ENCODE data around the gene HNF1A. TPM values are rescaled to one million over a fixed set of nuclear protein-coding genes. Genes with fewer than 3 reads are reported as not detected.
A peak's percentile ranks its signal among the peaks of the same experiment; 100 is the strongest.

The HNF1A gene
- total and polyA plus RNA-seq, 2 of the 4 experiments (the other 2 are of a cell fraction): under 0.01 TPM; not detected in 1

DNA sequence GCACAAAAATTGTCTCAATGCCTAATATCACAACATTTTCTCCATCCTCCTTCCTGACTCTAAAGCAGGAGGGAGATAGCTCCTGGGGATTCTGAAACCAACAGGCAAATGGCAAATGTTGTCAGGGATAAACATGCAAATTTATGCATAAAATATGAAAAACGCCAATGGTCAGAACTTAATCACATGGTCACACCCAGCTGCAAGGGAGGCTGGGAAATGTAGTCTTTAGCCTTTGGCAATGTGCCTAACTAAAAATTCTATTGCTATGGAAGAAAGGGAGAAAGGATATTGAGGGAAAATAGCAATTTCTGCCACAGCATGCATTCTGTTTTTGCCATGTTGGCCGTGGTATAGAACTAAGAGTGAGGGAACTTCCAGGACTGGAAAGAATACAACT is 72.4 kb downstream of the HNF1A start:
- TF ChIP-seq, protein P1, sequence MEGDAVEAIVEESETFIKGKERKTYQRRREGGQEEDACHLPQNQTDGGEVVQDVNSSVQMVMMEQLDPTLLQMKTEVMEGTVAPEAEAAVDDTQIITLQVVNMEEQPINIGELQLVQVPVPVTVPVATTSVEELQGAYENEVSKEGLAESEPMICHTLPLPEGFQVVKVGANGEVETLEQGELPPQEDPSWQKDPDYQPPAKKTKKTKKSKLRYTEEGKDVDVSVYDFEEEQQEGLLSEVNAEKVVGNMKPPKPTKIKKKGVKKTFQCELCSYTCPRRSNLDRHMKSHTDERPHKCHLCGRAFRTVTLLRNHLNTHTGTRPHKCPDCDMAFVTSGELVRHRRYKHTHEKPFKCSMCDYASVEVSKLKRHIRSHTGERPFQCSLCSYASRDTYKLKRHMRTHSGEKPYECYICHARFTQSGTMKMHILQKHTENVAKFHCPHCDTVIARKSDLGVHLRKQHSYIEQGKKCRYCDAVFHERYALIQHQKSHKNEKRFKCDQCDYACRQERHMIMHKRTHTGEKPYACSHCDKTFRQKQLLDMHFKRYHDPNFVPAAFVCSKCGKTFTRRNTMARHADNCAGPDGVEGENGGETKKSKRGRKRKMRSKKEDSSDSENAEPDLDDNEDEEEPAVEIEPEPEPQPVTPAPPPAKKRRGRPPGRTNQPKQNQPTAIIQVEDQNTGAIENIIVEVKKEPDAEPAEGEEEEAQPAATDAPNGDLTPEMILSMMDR (conservative IDR thresholded peaks at IDR 0.05; ENCODE audit: low read depth, low read length): no peak
- TF ChIP-seq, protein P2, sequence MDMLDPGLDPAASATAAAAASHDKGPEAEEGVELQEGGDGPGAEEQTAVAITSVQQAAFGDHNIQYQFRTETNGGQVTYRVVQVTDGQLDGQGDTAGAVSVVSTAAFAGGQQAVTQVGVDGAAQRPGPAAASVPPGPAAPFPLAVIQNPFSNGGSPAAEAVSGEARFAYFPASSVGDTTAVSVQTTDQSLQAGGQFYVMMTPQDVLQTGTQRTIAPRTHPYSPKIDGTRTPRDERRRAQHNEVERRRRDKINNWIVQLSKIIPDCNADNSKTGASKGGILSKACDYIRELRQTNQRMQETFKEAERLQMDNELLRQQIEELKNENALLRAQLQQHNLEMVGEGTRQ (IDR thresholded peaks at IDR 0.05; ENCODE audit: low read depth, low read length): peak; percentile 81
- TF ChIP-seq RFX5 (IDR thresholded peaks at IDR 0.05; ENCODE audit: low read depth, low read length) (no peak), CEBPB (IDR thresholded peaks at IDR 0.05; ENCODE audit: low read depth, low read length) (no peak)
- ChIA-PET CTCF (no interaction called here), POLR2A (ENCODE audit: unreplicated experiment) (no interaction called here)
- H2AK5ac ChIP-seq (ENCODE audit: low read depth, low read length): no peak overlapping the region
- H2BK120ac ChIP-seq (ENCODE audit: low read depth, low read length): no peak overlapping the region
- H2AK9ac ChIP-seq (replicated peaks; ENCODE audit: low read depth, low read length, poor library complexity): no peak overlapping the region
- no peaks in the 10 kb centered on the region for H3K36me3 ChIP-seq (ENCODE audit: control insufficient read depth, insufficient read depth, low read length)
- H4K8ac ChIP-seq (ENCODE audit: low read depth in 2 of 2, low read length in 2 of 2): no peak overlapping the region
- no peak overlapping the region for H2AFZ ChIP-seq (replicated peaks; ENCODE audit: low read length, poor library complexity)
- no peak overlapping the region for H3K18ac ChIP-seq (ENCODE audit: low read depth, low read length)
- no peak overlapping the region for H3K23ac ChIP-seq (ENCODE audit: low read depth, low read length)
- ATAC-seq (ENCODE audit: low read depth): no peak
- intact Hi-C loops (cut with micrococcal nuclease) (no loop called here), dilution Hi-C loops (cut with HindIII; ENCODE audit: low sequenced_read_pairs, unreplicated experiment) (no loop called here), in situ Hi-C loops (cut with MboI; ENCODE audit: low sequenced_read_pairs) (no loop called here)
- peak; percentile 6 for DNase-seq
- no peaks in the 10 kb centered on the region for H3K4me1 ChIP-seq (ENCODE audit: control insufficient read depth, insufficient read depth, low read length)
- no peaks in the 10 kb centered on the region for H3K9me1 ChIP-seq (ENCODE audit: insufficient read depth, low read length)
- no peak overlapping the region for H3K4me2 ChIP-seq (ENCODE audit: low read depth, low read length)
- H2BK5ac ChIP-seq (ENCODE audit: low read depth, low read length, poor library complexity, severe bottlenecking): no peak overlapping the region
- H3K9me3 ChIP-seq (ENCODE audit: control insufficient read depth, insufficient read depth, low read length): no peaks in the 10 kb centered on the region
- no peak overlapping the region for H3K9ac ChIP-seq (ENCODE audit: low read depth, low read length)
- no peak overlapping the region for H4K91ac ChIP-seq (ENCODE audit: insufficient read depth, low read depth, low read length)
- H3K4ac ChIP-seq (ENCODE audit: low read depth, low read length): no peak overlapping the region
- no peak overlapping the region for H3K56ac ChIP-seq (ENCODE audit: extremely low read depth, insufficient read depth, low read length)
- no peak overlapping the region for H3K14ac ChIP-seq (replicated peaks; ENCODE audit: low read depth, low read length)
- no peak overlapping the region for H4K5ac ChIP-seq (ENCODE audit: low read depth, low read length)
- WGBS, 2 experiments (ENCODE audit: extremely low coverage in 2 of 2, insufficient read length in 1 of 2): no CpG with 5 or more reads among the region's 2 CpGs
- H2BK15ac ChIP-seq (ENCODE audit: low read depth, low read length): no peak overlapping the region
- H4K20me1 ChIP-seq (ENCODE audit: insufficient read depth, low read length): no peaks in the 10 kb centered on the region
- no peaks in the 10 kb centered on the region for H3K79me1 ChIP-seq (ENCODE audit: low read depth in 1 of 2, low read length in 2 of 2)
- H3K27ac ChIP-seq (ENCODE audit: insufficient read depth, low read length): no peak overlapping the region
- no peak overlapping the region for H2BK20ac ChIP-seq (ENCODE audit: low read depth, low read length)
- no peak overlapping the region for H3K4me3 ChIP-seq (ENCODE audit: insufficient read depth, low read depth, low read length)
- H3K27me3 ChIP-seq (ENCODE audit: control insufficient read depth, insufficient read depth, low read length): peaks cover 13% of the 10 kb centered on the region
- BruUV-seq (replicated peaks): no TSS peak

Other genes starting within 250 kb of the HNF1A start
- gene SPPL3, start 74.2 kb upstream of the HNF1A start, total RNA-seq (2012; rRNA removed): 1.6 and 3.6 TPM in 2 replicates
- 14.4 and 18.0 TPM in 2 replicates for gene SPPL3, start 74.2 kb upstream of the HNF1A start, polyA plus RNA-seq (2012; rRNA removed)
- 12.5 and 18.3 TPM in 2 replicates for gene C12orf43, start 37.9 kb downstream of the HNF1A start, total RNA-seq (2012; rRNA removed)
- gene C12orf43, start 37.9 kb downstream of the HNF1A start, polyA plus RNA-seq (2012; rRNA removed): 13.5 and 17.7 TPM in 2 replicates
- gene OASL, start 60.7 kb downstream of the HNF1A start, total RNA-seq (2012; rRNA removed): under 0.01 TPM in 2 replicates
- 0.05 TPM in 1 of 2 replicates, not detected in the other for gene OASL, start 60.7 kb downstream of the HNF1A start, polyA plus RNA-seq (2012; rRNA removed)
- under 0.01 and 0.18 TPM in 2 replicates for gene P2RX7, start 154.3 kb downstream of the HNF1A start, total RNA-seq (2012; rRNA removed)
- 0.07 and 0.16 TPM in 2 replicates for gene P2RX7, start 154.3 kb downstream of the HNF1A start, polyA plus RNA-seq (2012; rRNA removed)
- gene P2RX4, start 231.6 kb downstream of the HNF1A start, total RNA-seq (2012; rRNA removed): 8.3 and 9.5 TPM in 2 replicates
- gene P2RX4, start 231.6 kb downstream of the HNF1A start, polyA plus RNA-seq (2012; rRNA removed): 12.6 and 13.6 TPM in 2 replicates

All from IMR-90 (cell line).